Upper lobe of left lung (tissue), 4 donors: ENCODE results near the gene CNTNAP2.

Source experiments
- POLR2A ChIP-seq, 4 donors: fragments of 450-650 bp; IDR thresholded peaks; one replicate each; pipeline ENCODE4 v1.5.1; 2016 to 2017; ENCODE audit warnings: antibody characterized with exemption in 4 of 4, mild to moderate bottlenecking in 2 of 4
- POLR2AphosphoS5 ChIP-seq, 2 donors: sonication (generic); formaldehyde crosslinking; IDR thresholded peaks; one replicate each; pipeline ENCODE4 v1.5.1; 2017; ENCODE audit warnings: antibody characterized with exemption in 2 of 2
- TF ChIP-seq, protein P1 (sequence below), 6 experiments: fragments of 450-650 bp in 4 of 6; fragments of 200-600 bp in 2 of 6; sonication (generic) in 2 of 6; IDR thresholded peaks; one replicate each; pipeline ENCODE4 v1.5.1; 2016 to 2019; ENCODE audit warnings: antibody characterized with exemption in 6 of 6

DNA sequence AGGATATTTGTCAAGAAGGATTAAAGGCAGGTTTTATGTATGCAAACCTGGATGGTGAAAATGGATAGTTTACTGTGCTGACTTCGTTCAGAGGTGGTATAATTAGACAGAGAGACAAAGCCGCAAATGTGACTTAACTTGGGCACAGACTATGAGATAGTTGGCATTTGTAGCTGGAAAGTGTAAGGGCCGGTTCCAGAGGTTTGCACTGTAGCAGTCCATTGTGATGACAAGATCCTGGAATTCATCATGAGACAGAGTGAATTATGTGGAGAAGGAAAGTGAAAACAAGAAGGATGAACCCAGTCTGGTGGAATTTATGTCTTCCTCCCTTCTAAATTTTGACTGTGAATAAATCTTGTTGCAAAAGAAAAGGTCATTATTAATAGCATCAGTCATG lies 139.0 kb downstream of the CNTNAP2 start:
- TF ChIP-seq POLR2AphosphoS5 (IDR thresholded peaks at IDR 0.05) (no peak), POLR2A (IDR thresholded peaks at IDR 0.05) (no peak)
- TF ChIP-seq, protein P1, sequence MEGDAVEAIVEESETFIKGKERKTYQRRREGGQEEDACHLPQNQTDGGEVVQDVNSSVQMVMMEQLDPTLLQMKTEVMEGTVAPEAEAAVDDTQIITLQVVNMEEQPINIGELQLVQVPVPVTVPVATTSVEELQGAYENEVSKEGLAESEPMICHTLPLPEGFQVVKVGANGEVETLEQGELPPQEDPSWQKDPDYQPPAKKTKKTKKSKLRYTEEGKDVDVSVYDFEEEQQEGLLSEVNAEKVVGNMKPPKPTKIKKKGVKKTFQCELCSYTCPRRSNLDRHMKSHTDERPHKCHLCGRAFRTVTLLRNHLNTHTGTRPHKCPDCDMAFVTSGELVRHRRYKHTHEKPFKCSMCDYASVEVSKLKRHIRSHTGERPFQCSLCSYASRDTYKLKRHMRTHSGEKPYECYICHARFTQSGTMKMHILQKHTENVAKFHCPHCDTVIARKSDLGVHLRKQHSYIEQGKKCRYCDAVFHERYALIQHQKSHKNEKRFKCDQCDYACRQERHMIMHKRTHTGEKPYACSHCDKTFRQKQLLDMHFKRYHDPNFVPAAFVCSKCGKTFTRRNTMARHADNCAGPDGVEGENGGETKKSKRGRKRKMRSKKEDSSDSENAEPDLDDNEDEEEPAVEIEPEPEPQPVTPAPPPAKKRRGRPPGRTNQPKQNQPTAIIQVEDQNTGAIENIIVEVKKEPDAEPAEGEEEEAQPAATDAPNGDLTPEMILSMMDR (IDR thresholded peaks at IDR 0.05), result no peak
